NCI-H2081 treated with DMSO at 0.1 percent for 48 hours (cell line): ENCODE results near the gene NDST4.

Experiments used
- DNase-seq: peaks from one replicate; lab custom pipeline; 2025; lab: John Stamatoyannopoulos, UW

NDST4 gene

DNA sequence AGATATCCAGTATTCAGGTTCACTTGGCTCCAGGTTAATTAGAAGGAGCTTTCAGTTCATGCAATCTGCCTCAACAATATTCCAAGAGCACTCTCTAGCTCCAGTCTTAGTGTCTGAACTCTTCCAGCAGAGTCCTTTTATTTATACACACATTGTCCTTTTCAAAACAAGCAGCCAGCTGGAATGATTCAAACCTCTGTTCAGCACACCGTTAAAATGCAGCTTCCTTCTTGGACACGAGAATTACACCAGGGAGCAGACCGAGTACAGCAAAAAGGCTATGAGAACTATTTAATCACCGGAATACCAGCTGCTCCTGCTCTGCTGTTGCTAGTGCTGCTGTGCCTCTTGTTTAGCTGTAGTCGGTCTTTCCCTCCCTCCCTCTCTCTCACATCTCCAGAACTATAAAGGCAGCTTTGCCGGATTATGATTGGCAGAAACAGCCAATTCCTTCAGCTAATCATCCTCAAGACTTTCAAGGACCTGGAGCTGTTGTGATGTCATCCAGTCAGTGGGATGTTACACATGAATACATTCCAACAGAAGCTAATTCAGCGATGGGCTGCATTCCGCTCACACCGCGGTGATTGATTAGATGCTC, at the start of gene NDST4:
Gene NDST4 (minus strand): TSS at position 115 of the 601 bp plus-strand sequence. CDS start 36,584 bp downstream, outside the sequence.
- peak; percentile 53 for DNase-seq

- no peak for DNase-seq
Observed at GRCh38 chr4:115159141-115159540, 45.7 kb upstream of the NDST4 start.

DNA sequence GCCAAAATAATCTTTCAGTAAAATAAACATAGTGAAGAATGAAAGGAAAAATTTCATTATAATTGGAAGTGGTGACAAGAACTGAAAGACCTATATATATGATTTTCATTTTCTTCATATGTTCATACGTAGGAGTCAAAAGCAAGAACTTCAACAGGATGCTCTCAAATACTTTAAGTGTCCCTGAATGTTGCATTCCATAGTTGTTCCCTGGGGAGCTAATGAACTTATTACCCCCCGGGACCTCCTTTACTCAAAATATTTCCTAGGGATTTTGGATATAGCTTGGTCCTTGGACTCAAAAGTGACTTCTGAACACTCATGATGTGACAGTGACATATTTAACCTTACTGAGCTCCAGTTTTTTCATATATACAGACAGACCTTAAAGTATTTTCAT, 44.9 kb upstream of the NDST4 start:
- DNase-seq = no peak

GRCh38 chr4:115154826-115155225, 41.4 kb upstream of the NDST4 start:
- no peak for DNase-seq

DNA sequence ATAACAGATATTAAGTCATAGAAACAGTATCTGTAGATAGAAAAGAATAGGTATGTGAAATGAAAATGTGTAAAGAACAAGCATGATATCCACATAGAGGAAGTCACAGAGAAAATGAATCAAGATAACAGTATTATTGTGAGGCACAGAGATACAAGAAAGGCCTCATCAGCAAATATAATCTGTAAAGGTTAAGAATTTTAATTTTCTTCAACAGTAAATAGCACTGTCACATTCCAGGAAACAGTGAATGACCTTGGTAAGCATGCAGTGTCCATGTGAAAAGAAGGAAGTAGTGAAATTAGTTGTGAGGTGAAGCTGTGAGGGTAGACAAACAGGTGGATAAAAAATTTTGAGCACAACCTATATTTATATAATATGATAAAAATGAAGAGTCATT, 39.5 kb upstream of the NDST4 start:
- no peak for DNase-seq

- DNase-seq = no peak
Observed at GRCh38 chr4:115152081-115152480, 38.7 kb upstream of the NDST4 start.

DNA sequence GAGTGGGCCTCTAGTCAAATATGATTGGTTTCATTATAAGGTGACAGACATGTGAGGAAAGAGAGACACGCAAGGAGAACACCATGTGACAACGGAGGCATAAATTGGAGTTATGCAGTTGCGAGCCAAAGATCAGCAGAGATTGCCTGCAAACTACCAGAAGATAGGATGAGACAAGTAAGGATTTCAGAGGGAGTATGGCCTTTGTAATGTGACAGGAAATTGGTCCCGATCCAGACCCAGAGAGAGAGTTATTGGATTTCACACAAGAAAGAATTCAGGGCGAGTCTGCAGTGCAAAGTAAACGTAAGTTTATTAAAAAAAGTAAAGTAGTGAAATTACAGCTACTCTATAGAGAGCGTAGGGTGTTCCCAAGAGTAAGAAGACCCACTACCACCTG, 35.7 kb upstream of the NDST4 start:
- no peak for DNase-seq

DNA sequence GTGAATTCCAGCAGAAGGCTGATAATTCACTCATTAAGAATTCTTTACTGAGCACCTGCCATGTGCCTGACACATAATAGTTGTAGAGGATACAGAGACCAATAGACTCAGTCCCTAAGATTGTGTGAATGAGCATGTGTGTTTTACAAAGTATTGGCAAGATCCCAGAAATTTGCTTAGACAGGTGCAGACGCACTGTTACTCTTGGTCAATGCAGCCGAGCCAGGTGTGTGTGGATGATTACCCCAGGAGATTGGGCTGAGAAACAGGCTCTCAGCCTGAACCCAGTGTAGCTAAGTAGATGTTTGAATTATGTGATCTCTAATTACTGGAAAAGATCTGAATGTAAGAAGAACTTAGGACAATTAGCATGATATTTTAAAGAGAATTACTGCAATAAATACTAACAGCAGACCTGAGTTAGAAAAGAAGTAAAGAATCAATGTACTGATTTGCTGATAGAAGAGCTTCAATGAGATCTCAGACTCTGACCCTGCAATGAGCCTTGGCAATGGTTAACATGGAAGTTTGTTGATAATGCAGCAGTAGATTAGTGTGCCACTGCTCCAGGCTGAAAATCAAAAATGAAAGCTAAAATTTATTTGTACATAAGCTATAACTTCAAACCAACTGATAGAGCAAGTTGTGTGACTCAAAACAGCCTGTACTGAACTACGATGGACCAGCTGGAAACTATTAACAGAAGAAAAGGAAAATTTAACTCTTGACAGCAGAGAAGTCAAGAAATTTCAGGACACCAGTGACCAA, 32.2 kb upstream of the NDST4 start:
- peak; percentile 79 for DNase-seq

- no peak for DNase-seq
Observed at GRCh38 chr4:115128037-115128436, 14.6 kb upstream of the NDST4 start.

DNA sequence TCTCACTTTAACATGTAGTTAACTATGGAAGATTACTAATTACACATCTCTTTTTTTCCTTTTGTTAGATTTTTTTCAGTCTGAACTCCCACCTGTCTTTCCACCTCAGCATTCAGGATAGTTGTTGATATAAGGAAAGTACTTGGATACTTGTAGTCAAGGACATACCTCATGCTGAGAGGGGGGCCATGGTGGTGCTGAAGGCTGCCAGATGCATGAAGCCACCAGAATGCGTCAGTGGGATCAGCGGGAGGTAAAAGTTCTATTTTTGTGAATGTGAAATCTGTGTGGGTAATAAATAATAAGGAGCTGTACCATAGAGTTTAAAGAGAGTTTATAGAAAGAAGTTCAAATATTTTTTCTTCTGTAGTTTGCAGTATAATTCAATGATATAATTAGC, 13.1 kb upstream of the NDST4 start:
- DNase-seq = no peak

DNA sequence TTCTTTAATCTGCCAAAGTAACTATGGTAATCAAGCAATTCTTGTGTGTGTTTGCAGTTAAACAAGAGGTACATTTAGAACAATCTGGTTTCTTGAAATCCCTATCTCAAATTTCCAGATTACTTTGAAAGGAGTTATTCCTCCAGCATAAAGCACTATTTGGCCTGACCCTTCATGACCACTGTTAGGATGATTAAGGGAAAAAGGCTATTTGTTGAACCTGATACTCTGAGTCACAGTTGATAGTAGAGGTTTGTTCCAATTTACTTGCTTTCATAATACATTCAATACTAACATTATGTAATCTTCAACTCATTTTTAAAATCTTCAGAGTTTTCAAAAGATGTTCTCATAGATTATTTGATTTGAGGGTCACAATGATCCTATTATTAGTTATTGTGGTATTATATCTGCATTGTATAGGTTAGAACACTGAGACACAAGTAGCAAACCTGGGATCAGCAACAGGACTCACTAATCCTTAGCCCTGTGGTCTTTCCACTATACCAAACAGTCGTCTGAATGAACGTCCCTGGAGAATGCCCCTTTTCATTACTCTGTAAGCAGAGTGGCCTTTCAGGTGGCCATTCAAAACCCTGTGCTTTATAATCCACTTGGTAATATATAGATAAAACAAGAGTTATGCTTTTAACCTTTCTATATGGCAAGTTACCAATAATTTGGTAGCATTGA, 8.1 kb upstream of the NDST4 start:
- no peak for DNase-seq

- peak; percentile 20 for DNase-seq
Observed at GRCh38 chr4:115119804-115120352, 6.5 kb upstream of the NDST4 start.

DNA sequence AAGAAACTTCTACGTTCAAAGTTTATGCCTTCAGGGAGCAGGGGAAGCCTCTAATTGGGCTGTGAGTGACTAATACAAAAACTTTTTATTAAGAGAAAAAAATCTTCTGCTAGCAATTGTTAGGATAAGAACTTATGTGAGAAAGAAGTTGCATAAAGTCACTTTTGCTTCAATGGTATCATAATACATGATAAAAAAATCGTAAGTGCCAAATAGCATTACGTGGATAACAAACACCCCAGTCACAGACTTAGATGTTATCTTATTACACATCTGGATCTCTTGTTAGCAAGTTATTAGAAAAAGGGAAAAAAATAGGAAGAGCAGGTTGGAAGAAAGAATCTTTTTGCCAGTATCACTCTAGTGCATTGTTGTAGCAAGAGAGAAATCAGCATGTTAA, 4.2 kb upstream of the NDST4 start:
- no peak for DNase-seq

DNA sequence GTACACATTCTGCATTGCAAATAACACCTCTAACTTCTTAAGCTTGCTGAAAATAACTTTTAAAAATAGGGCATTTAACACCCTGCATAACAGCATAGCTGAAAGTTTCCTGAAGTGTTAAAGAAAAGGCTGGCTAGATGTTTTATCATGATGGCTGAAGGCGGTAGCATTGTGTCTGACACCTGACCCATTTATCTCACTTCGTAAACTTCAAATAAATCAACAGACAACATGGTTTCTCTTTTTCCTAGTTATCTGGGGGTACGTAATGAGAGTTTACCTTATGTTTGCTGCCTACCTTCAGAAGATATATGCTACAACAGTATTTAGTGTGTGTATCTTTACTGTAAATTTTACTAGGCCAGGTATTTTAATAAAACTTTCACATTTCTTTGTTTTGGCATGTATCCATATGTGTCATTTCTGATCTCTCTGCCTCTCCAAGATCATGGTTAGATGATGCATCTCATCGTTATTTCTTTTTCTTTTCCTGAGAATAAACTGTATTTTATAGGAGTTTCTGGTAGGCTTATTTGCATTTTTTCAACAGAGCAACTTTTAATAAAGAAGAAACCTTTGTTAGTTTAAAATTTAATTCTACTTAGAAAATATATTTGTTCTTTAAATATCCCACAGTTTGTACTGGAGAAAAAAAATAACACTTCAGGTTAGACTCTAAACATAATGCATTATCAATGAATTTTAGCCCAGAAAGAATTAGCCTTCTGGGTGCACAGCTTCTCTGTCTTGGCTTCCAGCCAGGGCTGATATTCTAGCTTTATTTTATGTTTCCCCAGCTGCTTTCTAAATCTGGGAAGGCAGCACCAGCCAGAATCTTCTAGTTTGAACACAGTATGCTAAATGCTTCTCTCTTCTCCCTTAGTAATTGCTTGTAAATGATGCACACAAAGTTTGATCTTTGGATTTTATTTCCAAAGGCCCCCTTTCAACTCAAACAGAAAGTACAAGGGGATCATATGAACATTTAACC, 2.9 kb downstream of the NDST4 start:
- DNase-seq = peak; percentile 83

DNA sequence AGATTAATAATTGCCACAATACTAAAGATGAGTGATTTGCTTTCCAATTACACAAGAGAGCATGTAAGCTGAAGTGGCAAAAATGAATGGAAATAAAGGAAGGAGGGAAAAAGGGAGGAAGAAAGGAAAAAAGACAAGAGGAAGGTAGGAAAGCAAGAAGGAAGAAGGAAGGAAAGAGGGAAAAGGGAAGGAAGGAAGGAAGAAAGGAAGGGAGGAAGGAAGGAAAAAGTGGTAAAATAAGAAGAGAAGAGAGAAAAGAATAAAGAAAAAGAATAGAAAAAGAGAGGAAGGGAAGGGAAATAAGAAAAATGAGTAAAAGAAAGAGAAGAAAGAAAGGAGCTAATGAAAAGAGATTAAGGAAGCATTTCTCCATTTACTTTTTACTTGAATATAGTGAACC, 4.6 kb downstream of the NDST4 start:
- no peak for DNase-seq

GRCh38 chr4:115107411-115107810, 6.0 kb downstream of the NDST4 start:
- no peak for DNase-seq

- no peak for DNase-seq
Observed at GRCh38 chr4:115101675-115102074, 11.7 kb downstream of the NDST4 start.

DNA sequence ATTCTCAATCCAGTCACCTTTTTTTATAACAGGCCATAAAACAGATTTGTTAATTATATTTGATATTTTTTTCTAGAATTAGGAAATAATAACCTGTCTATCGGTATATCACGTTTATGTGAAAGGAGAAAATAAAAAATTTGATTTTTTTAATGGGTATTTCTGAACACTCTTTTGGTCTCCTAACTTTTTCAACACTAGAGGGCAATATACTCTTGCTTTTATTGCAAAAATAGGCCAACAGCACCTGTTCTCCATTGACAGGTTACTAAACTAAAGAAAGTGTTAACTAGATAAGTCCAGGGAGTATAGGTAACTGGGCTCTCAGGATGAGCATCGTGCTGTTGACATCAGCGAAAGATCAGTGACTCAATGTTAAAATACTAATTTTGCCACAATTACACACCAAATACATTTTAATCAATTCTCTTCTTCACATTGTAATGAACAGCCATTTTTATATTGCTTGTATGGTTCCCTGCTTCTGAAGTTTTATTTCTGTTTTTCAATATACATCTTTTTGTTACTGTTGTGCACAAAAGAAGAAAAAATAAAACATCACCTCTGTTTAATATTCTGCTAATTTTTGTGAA, 22.8 kb downstream of the NDST4 start:
- peak; percentile 49 for DNase-seq

DNA sequence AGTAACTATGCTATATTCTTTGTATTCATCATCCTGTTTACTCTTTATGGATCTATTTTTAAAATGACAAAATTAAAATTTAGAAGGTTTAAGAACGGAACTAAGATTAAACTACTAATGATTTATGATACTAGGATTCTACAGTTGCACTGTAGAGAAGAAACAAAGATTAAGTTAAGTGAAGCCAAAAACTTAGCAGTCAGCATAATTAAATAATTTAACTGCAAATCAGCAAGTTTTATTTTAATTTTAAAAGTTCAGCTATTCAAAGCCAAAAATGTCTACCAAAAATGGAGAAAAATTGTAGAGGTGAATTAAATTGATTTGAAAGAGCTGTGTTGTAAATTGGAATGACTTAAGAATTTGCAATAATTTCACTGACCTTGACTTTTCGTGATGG, 30.8 kb downstream of the NDST4 start:
- DNase-seq = no peak

DNA sequence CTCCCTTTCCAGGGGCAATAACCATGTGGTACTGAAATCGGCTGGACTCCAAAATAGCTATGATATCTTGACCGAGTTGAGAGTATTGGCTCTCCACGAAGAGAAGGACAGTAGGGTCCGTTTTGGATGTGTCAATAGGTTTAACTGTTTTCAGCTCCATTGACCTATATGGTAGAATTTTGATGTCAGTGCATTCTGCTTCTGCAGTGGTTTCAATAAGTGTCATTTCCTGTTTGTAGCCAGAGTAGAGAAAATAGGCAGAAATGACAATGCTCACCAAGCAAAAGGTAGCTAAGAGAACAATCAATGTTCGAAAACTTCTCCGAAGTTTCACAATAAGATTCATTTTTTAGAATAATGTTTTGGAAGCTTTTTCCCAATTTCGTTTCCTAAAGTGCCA, 36.7 kb downstream of the NDST4 start:
- DNase-seq = no peak

DNA sequence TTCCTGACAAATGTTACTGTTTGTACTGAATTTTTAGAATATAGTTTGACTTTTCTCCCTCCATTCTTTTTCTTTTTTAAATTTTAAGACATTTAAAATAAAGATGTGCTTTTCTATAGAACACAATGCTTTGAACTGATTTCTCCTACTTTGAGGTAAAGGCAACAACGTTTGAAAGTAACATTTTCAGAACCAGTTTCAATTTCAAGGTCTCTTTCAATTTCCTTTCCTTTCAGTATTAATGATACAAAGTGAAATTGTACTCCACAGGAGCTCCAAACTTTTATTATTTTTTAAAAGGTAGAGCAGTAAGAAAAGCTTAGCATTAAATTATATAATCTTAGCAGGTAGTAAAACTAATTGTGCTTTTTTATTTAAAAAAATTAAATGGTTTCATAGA, 54.9 kb downstream of the NDST4 start:
- no peak for DNase-seq
